H4 (cell line): ENCODE data around the gene PTGS2. TPM values are rescaled to one million over a fixed set of nuclear protein-coding genes. Genes with fewer than 3 reads are reported as not detected.

Experiments
- total RNA-seq: library from RNA; depleted of rRNA; stranded (reverse); fragments of >200 nt; shearing (Covaris generic); gene quantifications from 2 replicates; pipeline ENCODE4 v1.2.3, GENCODE V29; 2014; rRNA removed

PTGS2 gene
- total RNA-seq, 1 experiment from 2014 or later = 22.1 TPM

Other genes starting within 250 kb of the PTGS2 start
- not detected in 2 replicates for gene PDC, start 219.3 kb downstream of the PTGS2 start, total RNA-seq
- 17.7 and 24.2 TPM in 2 replicates for gene PLA2G4A, start 148.5 kb upstream of the PTGS2 start, total RNA-seq